Hepatocyte (in vitro differentiated cells): Measurements from ENCODE around the gene SCD5.

Experiments used
- CTCF ChIP-seq: fragments of 200-600 bp; sonication (generic); IDR thresholded peaks from 2 replicates; pipeline ENCODE4 v1.5.1; 2016; ENCODE audit warnings: antibody characterized with exemption, mild to moderate bottlenecking; ENCODE audit not compliant: poor library complexity
- EZH2 ChIP-seq: fragments of 200-600 bp; sonication (generic); IDR thresholded peaks from 2 replicates; pipeline ENCODE4 v1.6.1; 2016; ENCODE audit warnings: antibody characterized with exemption, mild to moderate bottlenecking, borderline replicate concordance
- EZH2phosphoT487 ChIP-seq: fragments of 200-600 bp; sonication (generic); IDR thresholded peaks from one replicate; pipeline ENCODE4 v1.6.1; 2018; ENCODE audit warnings: antibody characterized with exemption, mild to moderate bottlenecking, low read depth, moderate library complexity; ENCODE audit not compliant: unreplicated experiment, severe bottlenecking

GRCh38 chr4:82753238-82753637 is 45.4 kb downstream of the SCD5 start:
- TF ChIP-seq EZH2, result no peak
- TF ChIP-seq CTCF, result no peak
- no peak for TF ChIP-seq EZH2phosphoT487
